ENCODE data around the gene SLC35F5.
"Not testable (repeated sequence)": the region's sequence is repeated elsewhere in the genome, so short reads cannot be mapped to it uniquely, and the experiment has no call there.

The SLC35F5 gene

DNA sequence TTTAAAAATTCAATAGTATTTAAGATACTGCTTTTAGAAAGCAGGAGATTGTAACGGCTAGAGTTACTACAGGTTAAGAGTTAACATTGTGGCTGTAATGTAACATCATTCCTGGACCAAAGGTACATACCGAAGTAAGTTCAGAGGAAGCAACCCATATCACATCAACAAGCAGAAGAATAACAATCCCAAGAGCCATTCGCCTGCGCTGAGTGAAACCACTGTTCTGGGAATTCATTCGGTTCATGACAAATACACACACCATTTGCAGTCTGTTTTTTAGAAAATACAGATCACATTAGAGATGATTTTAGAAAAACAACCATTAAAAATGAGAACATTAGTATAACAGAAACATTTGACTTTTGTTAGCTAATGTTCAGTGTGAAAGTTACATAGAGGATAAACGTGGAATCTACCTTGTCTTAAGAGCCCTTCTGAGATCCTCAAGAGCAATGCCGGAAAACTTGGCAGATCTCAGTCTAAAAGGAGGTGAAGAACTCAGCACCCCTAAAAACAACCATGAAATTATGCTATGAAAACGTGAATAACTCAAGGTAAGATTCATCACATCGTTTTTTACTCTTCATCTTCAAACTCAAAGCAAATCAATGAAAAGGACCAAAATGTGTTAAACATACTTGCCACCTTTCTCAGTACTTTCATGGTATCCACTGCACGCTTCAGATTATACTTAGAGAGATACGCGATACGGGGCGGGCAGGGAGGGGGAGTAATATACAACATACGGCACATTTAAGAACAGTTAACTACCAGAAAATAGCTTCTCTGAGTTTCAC is 1.2 kb downstream of the SLC35F5 start:
- DNase-seq, result no peak

DNA sequence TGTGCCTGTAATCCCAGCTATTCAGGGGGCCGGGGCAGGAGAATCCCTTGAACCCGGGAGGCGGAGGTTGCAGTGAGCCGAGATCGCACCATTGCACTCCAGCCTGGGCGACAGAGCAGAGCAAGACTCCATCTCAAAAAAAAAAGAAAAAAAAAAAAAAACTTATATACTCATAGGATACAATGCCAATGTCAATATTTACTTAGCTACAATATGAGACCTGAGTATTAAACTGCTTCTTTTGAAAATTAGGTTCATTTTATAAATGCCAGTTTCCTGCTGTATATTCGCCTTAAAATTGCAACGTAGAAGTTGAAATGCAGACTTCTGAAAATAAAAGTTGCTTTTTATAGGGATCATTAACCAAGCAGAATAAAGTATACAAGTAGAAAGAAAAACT is 2.3 kb downstream of the SLC35F5 start:
- DNase-seq, result no peak

- no peak for DNase-seq
Measured at GRCh38 chr2:113750385-113750784, 6.1 kb downstream of the SLC35F5 start.

- no peak for DNase-seq
Measured at GRCh38 chr2:113741091-113741490, 15.4 kb downstream of the SLC35F5 start.

GRCh38 chr2:113739849-113740248 is 16.6 kb downstream of the SLC35F5 start:
- DNase-seq, result no peak

- no peak for DNase-seq
Measured at GRCh38 chr2:113734185-113734584, 22.3 kb downstream of the SLC35F5 start.

DNA sequence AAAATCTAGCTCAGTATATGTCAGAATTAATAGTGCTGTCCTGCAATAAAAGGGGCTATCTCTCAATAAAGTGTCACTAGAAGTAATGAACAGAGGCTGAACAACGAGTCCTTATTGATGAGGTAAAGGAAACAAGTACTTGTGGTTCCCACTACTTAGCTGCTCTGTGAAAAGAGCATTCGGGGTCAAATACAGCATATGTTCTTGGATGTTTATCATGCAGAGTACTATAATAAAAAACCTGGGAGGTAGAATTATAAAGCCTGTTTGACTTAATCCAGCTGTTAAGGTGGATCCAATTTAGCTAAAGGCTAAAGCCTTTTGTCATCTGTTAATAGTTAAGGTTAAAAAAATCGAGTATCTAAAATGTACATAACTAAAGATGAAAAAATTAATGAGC is 32.4 kb downstream of the SLC35F5 start:
- DNase-seq, result no peak

- no peak for DNase-seq
Measured at GRCh38 chr2:113723411-113723810, 33.0 kb downstream of the SLC35F5 start.

DNA sequence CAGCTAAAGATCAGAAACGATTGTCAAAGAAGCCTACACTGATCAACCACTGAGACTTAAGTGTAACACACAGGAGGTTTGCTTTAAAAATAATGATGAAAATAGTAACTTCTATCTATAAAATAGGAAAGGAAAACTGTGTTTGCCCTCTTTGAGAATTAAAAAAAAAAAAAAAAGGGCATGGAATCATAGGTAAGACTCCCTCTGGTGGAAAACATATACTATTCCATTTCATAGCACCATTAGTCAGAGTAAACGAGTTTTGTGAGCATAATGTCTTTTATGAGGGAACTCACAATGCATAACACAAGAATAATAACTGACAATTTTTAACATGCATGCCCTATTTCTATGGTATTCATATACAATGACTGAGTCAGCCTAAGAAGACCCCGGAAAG is 36.3 kb downstream of the SLC35F5 start:
- DNase-seq, result no peak

- DNase-seq, result no peak
Measured at GRCh38 chr2:113716291-113716690, 40.2 kb downstream of the SLC35F5 start.

- no peak for DNase-seq
Measured at GRCh38 chr2:113712941-113713340, 43.5 kb downstream of the SLC35F5 start.

DNA sequence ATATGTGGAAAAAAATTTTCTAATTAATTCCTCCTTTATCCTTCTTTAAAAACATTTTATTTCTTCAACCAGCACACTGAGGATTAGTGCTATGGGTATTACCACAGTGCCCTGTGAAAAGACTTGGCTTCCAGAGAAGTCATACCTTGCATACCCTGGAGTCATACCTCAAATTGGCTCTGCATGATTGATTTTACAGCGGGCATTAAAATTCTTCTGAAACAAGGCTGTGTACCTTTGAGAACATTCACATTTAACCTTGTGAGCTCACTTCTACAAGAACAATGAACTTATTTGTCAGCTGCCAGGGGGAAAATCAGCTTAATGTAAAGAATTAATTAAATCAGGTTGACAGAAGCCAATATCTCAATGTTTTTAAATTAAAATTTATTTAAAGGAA is 44.6 kb downstream of the SLC35F5 start:
- DNase-seq, result no peak

GRCh38 chr2:113709022-113709421 is 47.4 kb downstream of the SLC35F5 start:
- DNase-seq, result no peak

DNA sequence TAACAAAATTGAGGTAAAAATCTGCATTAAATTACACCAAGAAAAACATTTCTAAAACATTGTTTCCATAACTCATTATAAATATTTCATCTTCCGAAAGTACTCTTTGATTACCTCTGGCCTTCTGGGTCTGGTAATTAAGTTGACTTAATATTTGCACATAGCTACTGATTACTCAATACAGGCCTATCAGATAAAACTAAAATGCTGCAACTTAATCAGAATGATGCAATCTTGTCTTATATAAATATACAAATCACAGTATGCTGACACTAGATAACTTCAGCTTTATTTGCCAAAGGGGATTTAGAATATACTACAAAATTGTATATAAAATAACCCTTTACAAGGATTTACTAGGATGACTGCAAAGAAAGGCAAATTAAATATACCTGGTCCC is 49.3 kb downstream of the SLC35F5 start:
- DNase-seq, result no peak

GRCh38 chr2:113705982-113706523 is 50.4 kb downstream of the SLC35F5 start:
- no peak for DNase-seq

DNA sequence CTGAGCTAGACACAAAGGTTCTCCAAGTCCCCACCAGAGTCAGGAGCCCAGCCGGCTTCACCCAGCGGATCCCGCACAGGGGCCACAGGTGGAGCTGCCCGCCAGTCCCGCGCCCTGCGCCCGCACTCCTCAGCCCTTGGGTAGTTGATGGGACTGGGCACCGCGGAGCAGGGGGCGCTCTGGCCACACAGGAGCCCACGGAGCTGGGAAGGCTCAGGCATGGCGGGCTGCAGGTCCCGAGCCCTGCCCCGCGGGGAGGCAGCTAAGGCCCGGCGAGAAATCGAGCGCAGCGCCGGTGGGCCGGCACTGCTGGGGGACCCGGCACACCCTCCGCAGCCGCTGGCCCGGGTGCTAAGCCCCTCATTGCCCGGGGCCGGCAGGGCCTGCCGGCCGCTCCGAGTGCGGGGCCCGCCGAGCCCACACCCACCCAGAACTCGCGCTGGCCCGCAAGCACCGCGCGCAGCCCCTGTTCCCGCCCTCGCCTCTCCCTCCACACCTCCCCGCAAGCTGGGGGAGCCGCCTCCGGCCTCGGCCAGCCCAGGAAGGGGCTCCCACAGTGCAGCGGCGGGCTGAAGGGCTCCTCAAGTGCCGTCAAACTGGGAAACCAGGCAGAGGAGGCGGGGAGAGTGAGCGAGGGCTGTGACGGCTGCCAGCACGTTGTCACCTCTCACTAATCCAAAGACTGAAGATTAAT is 52.0 kb downstream of the SLC35F5 start:
- not testable (repeated sequence) for DNase-seq

GRCh38 chr2:113703386-113704299 is 52.8 kb downstream of the SLC35F5 start:
- no peak for DNase-seq

GRCh38 chr2:113700186-113700841 is 56.1 kb downstream of the SLC35F5 start:
- DNase-seq, result no peak

DNA sequence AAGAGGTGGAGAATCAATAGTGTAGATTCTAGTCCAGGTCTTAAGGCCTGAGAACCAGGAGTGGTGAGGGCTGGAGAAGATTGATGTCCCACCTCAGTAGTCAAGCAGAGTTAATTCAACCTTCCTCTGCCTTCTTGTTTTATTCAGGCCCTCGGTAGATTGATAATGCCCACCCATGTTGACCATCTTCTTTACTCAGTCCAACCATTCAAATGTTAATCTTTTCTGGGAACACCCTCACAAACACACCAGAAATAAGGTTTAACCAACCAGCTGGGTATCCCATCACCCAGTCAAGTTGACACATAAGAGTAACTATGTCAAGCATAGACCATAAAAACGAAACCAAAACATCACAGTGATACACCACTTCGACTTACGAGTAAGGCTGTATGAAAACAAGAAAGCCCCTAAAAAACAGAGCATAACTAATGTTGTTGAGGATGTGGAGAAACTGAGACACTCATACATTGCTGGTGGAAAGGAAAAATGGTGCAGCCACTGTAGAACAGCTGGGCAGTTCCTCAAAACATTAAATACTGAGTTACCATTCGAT is 57.5 kb downstream of the SLC35F5 start:
- DNase-seq, result no peak

DNA sequence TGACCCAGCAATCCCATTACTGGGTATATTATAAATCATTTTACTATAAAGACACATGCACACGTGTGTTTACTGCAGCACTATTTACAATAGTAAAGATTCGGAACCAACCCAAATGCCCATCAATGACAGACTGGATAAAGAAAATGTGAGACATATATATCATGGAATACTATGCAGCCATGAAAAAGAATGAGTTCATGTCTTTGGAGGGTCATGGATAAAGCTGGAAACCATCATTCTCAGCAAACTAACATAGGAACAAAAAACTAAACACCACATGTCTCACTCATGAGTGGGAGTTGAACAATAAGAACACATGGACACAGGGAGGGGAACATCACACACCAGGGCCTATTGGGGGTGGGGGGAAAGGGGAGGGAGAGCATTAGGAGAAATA is 58.2 kb downstream of the SLC35F5 start:
- not testable (repeated sequence) for DNase-seq

- no peak for DNase-seq
Measured at GRCh38 chr2:113697516-113697915, 58.9 kb downstream of the SLC35F5 start.

DNA sequence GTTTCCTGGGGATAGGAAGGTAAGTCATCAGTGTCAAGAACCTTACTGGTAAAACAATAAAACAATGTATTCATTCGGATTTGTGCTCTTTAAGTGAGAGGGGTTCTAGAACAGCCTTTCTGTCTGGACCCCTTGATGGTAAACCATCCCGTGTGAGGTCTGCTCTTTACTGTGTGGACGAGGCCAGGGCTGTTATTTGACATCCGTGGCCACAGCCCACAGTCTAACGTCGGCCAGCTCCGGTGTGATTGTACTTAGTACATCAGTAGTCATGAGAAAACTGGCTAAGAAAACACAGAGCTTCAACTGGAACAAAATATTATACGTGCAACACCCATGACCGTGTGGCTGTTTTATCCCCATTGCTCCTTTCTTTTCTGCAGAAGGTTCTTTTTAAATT is 62.0 kb downstream of the SLC35F5 start:
- DNase-seq, result no peak

Measured in right hindlimb (tissue), 1 donor.